Measurements from ENCODE around the gene KLK6.
"Not testable (repeated sequence)": the region's sequence is repeated elsewhere in the genome, so short reads cannot be mapped to it uniquely, and the experiment has no call there.

The KLK6 gene

GRCh38 chr19:50992666-50993035, 23.3 kb upstream of the KLK6 start:
- no peak for DNase-seq (ENCODE audit: low read depth)

GRCh38 chr19:50984416-50984815, 15.0 kb upstream of the KLK6 start:
- not testable (repeated sequence) for DNase-seq (ENCODE audit: low read depth)

- DNase-seq (ENCODE audit: low read depth): no peak
Measured at GRCh38 chr19:50983625-50984292, 14.4 kb upstream of the KLK6 start, which contains the start of gene KLK7. Gene KLK7 (minus strand): TSS chr19:50983917. CDS start chr19:50982399, 1,518 bp downstream.

GRCh38 chr19:50982186-50982585, 12.8 kb upstream of the KLK6 start:
- DNase-seq (ENCODE audit: low read depth): no peak

GRCh38 chr19:50981587-50982146, 12.3 kb upstream of the KLK6 start:
- DNase-seq (ENCODE audit: low read depth): no peak

- DNase-seq (ENCODE audit: low read depth): no peak
Measured at GRCh38 chr19:50980208-50980607, 10.8 kb upstream of the KLK6 start.

GRCh38 chr19:50979758-50980157, 10.4 kb upstream of the KLK6 start:
- no peak for DNase-seq (ENCODE audit: low read depth)

- no peak for DNase-seq (ENCODE audit: low read depth)
Measured at GRCh38 chr19:50978772-50979390, 9.5 kb upstream of the KLK6 start.

- no peak for DNase-seq (ENCODE audit: low read depth)
Measured at GRCh38 chr19:50977626-50978025, 8.2 kb upstream of the KLK6 start.

- no peak for DNase-seq (ENCODE audit: low read depth)
Measured at GRCh38 chr19:50975766-50976165, 6.4 kb upstream of the KLK6 start.

- no peak for DNase-seq (ENCODE audit: low read depth)
Measured at GRCh38 chr19:50974702-50975556, 5.5 kb upstream of the KLK6 start.

- DNase-seq (ENCODE audit: low read depth): no peak
Measured at GRCh38 chr19:50972795-50973376, 3.5 kb upstream of the KLK6 start.

GRCh38 chr19:50969810-50970209, 419 bp upstream of the KLK6 start:
- not testable (repeated sequence) for DNase-seq (ENCODE audit: low read depth)

GRCh38 chr19:50968716-50969412, 527 bp downstream of the KLK6 start:
- no peak for DNase-seq (ENCODE audit: low read depth)

GRCh38 chr19:50967929-50968715, 1.3 kb downstream of the KLK6 start:
- DNase-seq (ENCODE audit: low read depth): no peak

- no peak for DNase-seq (ENCODE audit: low read depth)
Measured at GRCh38 chr19:50964266-50964665, 5.1 kb downstream of the KLK6 start.

- no peak for DNase-seq (ENCODE audit: low read depth)
Measured at GRCh38 chr19:50963381-50963780, 6.0 kb downstream of the KLK6 start.

- no peak for DNase-seq (ENCODE audit: low read depth)
Measured at GRCh38 chr19:50962245-50962644, 7.1 kb downstream of the KLK6 start.

GRCh38 chr19:50959731-50960500, 9.5 kb downstream of the KLK6 start:
- DNase-seq (ENCODE audit: low read depth): no peak

- DNase-seq (ENCODE audit: low read depth): no peak
Measured at GRCh38 chr19:50957587-50957986, 11.8 kb downstream of the KLK6 start.

Measured in stimulated activated CD8-positive, alpha-beta memory T cell treated with anti-CD3 and anti-CD28 coated beads, Interleukin-4, amount 100 ng/mL, for 24 hours (primary cell).